Coronary artery (tissue), 2 donors: ENCODE results near the gene KRT75.

Experiments
- DNase-seq: peaks from one replicate; pipeline ENCODE4 v3.0.0-alpha.2; 2017; ENCODE audit warnings: low spot score
- H3K27ac ChIP-seq, 2 donors: fragments of 200-600 bp; sonication (generic); one replicate each; pipeline ENCODE4 v1.5.1; 2016 to 2019
- H3K4me3 ChIP-seq: fragments of 200-600 bp; sonication (generic); 2 replicates; pipeline ENCODE4 v1.5.1; 2016; ENCODE audit warnings: mild to moderate bottlenecking, moderate library complexity
- TF ChIP-seq, protein P1 (sequence below): fragments of 200-600 bp; sonication (generic); IDR thresholded peaks from one replicate; pipeline ENCODE4 v1.5.1; 2019; ENCODE audit warnings: antibody characterized with exemption

The KRT75 gene

DNA sequence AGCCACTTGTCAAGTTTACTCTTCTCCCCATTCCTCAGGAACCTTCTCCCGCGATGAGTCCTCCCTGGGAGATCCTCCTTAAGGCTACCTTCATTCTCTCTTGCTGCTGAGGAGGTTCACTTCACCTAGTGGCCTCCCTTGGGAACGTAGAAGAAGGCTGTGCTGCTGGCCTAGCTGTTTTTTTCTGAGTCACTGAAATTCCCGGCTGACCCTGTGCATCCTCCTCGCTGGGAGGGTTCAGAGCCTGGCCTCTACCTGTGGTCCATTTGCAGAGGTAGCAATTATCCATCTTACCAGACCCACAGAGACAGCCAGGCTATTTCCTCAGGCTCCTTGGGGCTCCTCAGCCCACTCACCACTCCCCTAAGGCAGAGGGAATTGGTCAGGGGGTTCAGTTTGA is 32.6 kb downstream of the KRT75 start:
- no peak overlapping the region for H3K27ac ChIP-seq

DNA sequence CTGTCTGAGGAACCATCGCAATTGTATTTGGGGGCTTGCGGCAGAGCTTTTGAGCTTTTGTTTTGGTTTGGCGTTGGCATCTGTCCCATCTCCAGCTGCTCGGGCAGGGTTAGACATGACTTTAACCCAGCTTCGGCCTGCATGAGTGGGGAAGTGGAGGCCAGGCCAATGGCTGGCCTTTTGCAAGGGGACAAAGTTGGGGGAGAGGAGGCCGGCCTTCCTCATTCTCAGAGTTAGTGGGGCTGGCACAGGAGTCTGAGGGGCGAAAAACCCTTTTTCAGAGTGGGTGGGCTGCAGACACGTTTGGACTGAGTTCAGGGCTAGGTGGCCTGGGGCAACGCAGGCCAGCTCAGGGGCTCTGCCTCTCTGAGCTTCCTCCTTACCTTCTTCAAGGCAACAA is 33.3 kb downstream of the KRT75 start:
- DNase-seq = no peak
- Histone ChIP-seq H3K4me3 (no peak overlapping the region), H3K27ac (no peak overlapping the region)
- TF ChIP-seq, protein P1, sequence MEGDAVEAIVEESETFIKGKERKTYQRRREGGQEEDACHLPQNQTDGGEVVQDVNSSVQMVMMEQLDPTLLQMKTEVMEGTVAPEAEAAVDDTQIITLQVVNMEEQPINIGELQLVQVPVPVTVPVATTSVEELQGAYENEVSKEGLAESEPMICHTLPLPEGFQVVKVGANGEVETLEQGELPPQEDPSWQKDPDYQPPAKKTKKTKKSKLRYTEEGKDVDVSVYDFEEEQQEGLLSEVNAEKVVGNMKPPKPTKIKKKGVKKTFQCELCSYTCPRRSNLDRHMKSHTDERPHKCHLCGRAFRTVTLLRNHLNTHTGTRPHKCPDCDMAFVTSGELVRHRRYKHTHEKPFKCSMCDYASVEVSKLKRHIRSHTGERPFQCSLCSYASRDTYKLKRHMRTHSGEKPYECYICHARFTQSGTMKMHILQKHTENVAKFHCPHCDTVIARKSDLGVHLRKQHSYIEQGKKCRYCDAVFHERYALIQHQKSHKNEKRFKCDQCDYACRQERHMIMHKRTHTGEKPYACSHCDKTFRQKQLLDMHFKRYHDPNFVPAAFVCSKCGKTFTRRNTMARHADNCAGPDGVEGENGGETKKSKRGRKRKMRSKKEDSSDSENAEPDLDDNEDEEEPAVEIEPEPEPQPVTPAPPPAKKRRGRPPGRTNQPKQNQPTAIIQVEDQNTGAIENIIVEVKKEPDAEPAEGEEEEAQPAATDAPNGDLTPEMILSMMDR = no peak

More for the DNA sequence above, 32.6 kb downstream of the KRT75 start:
- no peak for DNase-seq
- no peak overlapping the region for H3K4me3 ChIP-seq
- TF ChIP-seq, protein P1 = no peak

DNA sequence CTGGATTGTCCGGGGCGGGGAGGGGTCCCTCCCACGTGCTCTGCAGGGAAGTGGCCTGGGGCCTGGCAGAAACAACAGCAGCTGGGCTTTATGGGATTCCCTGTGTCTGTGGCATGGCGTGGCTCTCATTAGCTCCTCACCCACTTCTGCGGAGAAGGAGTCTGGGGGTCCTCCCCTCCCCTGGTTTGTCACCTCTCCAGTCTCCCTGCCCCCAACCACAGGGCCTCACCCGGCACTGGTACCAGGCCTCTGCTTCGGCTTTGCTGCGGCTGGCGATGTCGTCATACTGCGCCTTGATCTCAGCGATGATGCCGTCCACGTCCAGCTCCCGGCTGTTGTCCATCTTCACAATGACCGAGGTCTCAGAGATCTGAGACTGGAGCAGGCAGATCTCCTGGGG is 34.4 kb downstream of the KRT75 start:
- TF ChIP-seq, protein P1 = no peak
- no peak for DNase-seq
- H3K4me3 ChIP-seq = no peak overlapping the region
- H3K27ac ChIP-seq = no peak overlapping the region

DNA sequence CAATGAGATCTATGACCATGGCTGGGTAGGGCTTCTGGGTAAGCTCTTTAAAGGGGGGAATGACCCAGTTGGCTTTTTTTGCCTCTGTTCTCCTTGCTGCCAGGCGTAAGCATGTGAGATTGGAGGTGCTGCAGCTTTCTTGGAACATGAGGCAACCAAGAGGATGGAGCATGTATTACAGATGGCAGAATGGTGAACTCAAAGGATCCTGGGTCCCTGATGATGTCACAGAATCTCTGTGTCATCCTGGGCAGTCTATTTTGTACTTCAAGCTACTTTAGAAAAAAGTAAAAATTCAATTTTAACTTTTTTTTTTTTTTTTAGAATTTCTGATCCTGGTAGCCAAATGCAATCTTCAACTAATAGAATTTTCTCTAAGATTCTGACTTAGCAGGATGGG is 36.0 kb downstream of the KRT75 start:
- DNase-seq = no peak
- Histone ChIP-seq H3K27ac (no peak overlapping the region), H3K4me3 (no peak overlapping the region)
- TF ChIP-seq, protein P1 = no peak

DNA sequence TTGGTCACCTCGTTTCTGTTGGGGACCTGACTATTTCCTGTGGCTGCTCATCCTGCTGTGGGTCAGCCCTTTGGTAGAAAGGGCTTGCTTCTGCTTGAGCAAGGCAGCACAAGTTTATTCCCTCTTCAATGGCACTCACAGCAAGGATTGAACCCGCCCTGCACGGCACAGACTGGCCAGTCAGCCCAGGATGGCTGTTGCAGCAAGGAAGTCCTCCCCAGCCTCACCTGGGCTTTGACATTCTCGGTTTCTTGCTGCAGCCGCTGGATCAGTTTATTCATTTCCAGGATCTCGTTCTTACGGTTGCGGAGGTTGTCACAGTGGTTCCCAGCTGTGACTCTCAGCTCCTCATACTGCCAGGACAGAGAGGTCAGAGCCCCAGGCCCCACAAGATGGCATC is 37.5 kb downstream of the KRT75 start:
- no peak for DNase-seq
- Histone ChIP-seq H3K27ac (no peak overlapping the region), H3K4me3 (no peak overlapping the region)
- TF ChIP-seq, protein P1 = no peak

DNA sequence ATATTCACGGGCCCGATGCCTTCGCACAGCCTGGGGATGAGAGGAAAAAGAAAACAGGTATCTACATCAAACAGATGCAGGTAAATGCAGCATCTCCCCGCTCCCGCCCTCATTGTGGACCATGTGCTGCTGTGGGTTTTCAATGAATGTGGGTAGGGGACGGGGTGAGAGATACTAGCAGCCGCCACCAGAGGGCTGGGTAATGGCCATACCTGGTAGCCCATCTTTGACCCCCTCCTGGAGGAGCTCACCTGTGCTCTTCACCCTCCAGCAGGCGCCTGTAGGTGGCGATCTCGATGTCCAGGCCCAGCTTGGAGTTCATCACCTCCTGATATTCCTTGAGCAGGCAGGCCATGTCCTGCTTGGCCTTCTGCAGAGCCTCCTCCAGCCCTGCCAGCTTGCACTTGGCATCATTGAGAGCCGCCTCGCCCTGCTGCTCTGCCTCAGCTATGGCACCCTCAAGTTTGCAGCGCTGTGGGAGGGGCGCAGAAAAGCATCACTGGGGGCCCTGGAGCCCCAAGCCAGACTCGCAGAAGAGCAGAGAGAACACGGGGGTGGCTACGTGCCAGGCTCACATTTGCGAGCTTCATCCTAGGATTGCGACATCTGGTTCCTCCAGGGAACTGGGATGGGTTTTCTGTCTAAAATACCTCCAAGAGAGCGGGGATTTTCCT is 38.3 kb downstream of the KRT75 start:
- TF ChIP-seq, protein P1 = no peak
- H3K27ac ChIP-seq = no peak overlapping the region
- H3K4me3 ChIP-seq = no peak overlapping the region
- DNase-seq = no peak

DNA sequence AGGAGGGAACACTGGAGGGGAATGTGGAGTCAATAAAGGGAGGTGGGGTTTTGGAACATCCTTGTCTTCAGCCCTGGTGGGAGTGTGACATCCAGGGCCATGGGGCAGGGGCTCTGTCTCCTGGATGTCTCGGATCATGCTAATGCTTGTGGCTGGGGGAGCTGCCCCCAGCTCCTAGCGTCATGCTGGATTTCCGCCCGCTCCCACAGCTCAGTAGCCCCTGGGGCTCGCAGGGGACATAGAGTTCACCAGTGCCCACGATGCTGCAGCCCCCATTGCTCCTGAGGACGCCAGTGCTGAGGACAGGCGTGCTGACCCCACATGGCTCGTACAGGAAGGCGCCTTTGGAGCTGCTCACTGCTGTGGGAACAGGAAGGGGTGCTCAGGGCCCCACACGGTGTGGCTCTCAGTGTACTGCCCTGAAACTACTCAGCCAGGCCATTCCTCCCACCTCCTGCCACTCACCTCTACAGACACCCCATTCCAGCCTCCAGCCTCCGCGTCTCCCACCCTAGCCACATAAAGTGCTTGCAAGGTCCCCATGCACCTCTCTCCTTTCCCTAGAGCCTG is 39.2 kb downstream of the KRT75 start:
- Histone ChIP-seq H3K4me3 (no peak overlapping the region), H3K27ac (no peak overlapping the region)
- TF ChIP-seq, protein P1 = no peak
- DNase-seq = no peak
